LNCaP clone FGC (cell line): ENCODE data around the gene TYR.

ENCODE experiments used
- DNase-seq: peaks from one replicate; pipeline ENCODE4 v3.0.0-alpha.2; 2011; ENCODE audit warnings: low read depth
- H3K4me3 ChIP-seq: 2 replicates; pipeline ENCODE4 v1.5.1; 2011; ENCODE audit warnings: mild to moderate bottlenecking, low read depth, low read length, control low read depth
- TF ChIP-seq, protein P1 (sequence below): IDR thresholded peaks from 2 replicates; pipeline ENCODE4 v1.5.1; 2012; ENCODE audit warnings: mild to moderate bottlenecking; ENCODE audit not compliant: control insufficient read depth, insufficient read depth; ENCODE audit errors: extremely low read depth

Gene TYR

DNA sequence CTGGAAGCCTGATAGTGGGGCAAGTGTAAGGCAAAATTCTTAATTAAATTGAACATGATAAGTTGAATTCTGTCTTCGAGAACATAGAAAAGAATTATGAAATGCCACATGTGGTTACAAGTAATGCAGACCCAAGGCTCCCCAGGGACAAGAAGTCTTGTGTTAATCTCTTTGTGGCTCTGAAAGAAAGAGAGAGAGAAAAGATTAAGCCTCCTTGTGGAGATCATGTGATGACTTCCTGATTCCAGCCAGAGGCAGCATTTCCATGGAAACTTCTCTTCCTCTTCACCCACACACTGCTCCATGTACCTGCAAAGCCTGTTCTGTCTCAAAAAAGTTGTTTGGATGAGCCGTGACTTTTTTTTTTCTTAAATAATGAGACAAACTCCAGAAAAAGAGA lies 1.9 kb upstream of the TYR start:
- no peak for DNase-seq
- TF ChIP-seq, protein P1, sequence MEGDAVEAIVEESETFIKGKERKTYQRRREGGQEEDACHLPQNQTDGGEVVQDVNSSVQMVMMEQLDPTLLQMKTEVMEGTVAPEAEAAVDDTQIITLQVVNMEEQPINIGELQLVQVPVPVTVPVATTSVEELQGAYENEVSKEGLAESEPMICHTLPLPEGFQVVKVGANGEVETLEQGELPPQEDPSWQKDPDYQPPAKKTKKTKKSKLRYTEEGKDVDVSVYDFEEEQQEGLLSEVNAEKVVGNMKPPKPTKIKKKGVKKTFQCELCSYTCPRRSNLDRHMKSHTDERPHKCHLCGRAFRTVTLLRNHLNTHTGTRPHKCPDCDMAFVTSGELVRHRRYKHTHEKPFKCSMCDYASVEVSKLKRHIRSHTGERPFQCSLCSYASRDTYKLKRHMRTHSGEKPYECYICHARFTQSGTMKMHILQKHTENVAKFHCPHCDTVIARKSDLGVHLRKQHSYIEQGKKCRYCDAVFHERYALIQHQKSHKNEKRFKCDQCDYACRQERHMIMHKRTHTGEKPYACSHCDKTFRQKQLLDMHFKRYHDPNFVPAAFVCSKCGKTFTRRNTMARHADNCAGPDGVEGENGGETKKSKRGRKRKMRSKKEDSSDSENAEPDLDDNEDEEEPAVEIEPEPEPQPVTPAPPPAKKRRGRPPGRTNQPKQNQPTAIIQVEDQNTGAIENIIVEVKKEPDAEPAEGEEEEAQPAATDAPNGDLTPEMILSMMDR = no peak

DNA sequence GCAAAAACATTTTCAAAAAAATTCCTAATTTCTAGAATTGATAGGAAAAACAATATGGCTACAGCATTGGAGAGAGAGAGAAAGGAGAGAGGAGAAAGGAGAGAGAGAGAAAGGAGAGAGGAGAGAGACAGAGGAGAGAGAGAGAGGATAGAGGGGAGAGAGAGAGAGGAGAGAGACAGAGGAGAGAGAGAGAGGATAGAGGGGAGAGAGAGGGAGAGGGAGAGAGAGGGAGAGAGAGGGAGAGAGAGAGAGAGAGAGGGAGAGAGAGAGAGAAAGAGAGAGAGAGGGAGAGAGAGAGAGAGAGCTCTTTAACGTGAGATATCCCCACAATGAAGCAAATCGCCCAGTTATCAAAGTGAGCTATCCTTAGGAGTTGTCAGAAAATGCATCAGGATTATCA lies 737 bp upstream of the TYR start:
- TF ChIP-seq, protein P1 = no peak
- no peak for DNase-seq
- H3K4me3 ChIP-seq = no peak overlapping the region

More for the DNA sequence above, 1.9 kb upstream of the TYR start:
- no peak overlapping the region for H3K4me3 ChIP-seq

DNA sequence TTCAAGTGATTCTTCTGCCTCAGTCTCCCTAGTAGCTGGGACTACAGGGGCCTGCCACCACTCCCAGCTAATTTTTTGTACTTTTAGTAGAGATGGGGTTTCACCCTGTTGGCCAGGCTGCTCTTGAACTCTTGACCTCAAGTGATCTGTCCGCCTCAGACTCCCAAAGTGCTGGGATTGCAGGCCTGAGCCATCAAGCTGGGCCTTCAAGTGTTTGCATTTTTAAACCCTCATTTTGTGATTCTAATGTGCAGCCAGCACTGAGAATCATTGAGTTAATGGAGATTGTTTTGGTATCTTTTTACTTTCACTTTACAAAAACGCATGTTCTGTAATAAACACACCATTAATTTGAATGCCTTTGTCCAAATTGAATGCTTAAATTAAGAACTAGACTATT lies 3.4 kb downstream of the TYR start:
- DNase-seq = no peak
- TF ChIP-seq, protein P1 = no peak
- no peak overlapping the region for H3K4me3 ChIP-seq

DNA sequence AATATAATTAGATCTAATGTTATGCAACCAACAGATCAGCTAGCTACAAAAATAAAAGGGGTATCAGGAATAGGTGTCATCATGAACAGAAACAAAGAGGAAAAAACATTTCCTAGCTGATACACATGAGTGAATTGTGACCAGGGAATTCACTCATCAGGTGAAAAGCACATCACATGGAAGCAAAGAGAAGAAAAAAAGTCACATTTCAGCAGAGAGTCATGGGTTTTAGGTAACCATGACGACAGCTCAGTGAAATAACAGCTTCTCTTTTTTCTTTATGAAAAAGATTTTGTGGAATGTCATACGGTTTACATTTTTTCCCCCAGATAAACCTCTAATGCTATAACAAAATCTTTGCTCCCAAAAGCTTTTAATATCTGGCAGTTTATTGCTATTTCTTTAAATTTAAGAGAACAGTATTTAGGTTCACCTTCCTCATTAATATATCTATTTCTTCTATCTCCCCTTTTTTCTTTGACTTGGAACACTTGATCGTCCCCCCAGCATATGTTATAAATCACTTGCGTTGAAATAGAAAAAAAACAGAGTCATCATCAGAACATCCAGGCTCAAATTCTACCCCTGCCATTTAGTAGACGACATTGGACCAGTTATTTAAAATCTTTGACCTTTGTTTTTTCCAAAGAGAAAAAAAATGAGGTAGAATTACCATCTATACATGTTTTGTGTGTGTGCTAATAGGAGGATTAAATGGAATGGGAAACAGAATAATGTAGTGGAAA lies 5.3 kb downstream of the TYR start:
- H3K4me3 ChIP-seq = no peak overlapping the region
- no peak for DNase-seq
- TF ChIP-seq, protein P1 = no peak

DNA sequence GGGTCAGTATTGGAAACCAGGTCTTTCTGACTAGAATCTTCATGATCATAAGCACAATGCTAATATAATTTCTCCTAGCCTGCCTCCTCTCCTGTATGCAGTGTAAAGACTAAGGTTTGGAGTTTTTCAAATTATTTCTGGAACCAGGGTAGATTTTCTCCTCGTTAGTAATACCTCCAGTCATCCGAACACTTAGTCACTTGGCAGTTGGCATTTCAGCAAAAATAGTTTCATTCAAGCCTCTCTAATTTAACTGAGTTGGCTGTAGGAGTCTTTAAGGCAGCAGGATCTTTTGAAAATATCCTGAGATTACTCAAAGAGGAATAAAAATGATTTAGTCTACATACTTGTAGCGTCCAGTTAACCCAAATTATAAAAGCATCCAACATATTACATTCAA lies 6.3 kb downstream of the TYR start:
- DNase-seq = no peak
- no peak overlapping the region for H3K4me3 ChIP-seq
- TF ChIP-seq, protein P1 = no peak

DNA sequence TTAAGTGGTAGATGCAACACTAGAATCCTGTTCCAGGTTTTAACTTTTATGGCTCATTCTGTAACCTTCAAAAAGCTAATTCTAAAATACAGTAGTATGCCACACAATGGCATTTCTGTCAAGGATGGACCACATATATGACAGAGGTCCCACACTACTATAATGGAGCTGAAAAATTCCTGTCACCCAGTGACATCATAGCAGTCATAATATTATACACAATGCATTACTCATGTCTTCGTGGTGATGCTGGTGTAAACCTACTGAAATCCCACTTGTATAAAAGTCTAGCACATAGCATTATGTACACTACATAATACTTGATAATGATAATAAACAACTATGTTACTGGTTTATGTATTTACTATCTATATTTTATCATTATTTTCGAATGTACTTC lies 12.1 kb downstream of the TYR start:
- no peak for DNase-seq
- H3K4me3 ChIP-seq = no peak overlapping the region
- TF ChIP-seq, protein P1 = no peak

DNA sequence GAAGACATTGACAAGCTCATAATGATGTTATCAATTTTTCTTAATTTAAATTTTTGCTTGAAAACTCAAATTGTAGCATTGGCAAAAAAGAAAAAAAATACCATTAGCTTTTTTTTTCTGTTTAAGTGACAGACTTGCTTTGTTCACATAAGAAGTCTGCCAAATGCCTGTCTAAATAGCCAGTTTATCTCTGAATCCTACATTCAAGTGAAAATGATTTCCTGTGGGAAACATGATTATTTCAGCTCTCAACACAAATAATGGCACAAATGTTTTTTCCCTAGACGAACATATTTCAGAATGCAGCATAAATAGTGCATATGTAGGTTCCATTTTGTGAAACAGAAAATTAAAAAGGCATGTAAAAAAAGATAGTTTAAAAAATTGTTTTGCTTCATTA lies 23.5 kb downstream of the TYR start:
- no peak overlapping the region for H3K4me3 ChIP-seq
- TF ChIP-seq, protein P1 = no peak
- no peak for DNase-seq
